ENCODE data around the gene PRXL2C.
"Not testable (repeated sequence)": the region's sequence is repeated elsewhere in the genome, so short reads cannot be mapped to it uniquely, and the experiment has no call there.

PRXL2C gene, protein sequence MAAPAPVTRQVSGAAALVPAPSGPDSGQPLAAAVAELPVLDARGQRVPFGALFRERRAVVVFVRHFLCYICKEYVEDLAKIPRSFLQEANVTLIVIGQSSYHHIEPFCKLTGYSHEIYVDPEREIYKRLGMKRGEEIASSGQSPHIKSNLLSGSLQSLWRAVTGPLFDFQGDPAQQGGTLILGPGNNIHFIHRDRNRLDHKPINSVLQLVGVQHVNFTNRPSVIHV

DNA sequence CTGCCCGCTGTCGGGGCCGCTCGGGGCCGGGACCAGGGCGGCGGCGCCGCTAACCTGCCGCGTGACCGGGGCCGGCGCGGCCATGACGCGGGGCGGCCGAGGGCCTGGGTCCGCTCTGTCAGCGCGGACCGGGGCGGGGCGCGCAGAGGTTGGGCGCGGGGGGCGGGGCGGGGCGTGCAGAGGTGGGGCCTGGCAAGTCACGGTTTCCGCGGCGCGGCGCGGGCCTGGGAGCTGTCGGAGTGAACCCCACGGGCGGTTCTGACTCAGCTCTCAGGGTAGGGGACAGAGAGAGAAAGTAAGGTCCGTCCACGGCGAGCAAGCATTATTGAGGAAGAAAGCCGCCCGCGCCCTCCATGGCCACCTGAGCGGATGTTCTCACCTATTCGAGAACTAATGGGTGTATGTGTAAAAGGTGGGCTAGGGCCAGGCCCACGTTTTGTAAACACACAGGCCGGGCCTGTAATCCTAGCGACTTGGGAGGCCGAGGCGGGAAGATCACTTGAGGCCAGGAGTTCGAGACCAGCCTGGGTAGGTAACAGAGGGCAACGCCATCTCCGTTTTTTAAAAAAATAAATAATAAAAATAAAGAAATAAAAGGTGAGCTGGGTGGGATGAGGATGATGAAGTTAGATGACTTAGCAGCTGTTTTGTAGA, at the start of gene PRXL2C:
PRXL2C (minus strand) TSS at position 120 of the 654 bp plus-strand sequence; CDS start at position 84, 36 bp downstream.
- peak; percentile 77 for DNase-seq (ENCODE audit: low spot score)

DNA sequence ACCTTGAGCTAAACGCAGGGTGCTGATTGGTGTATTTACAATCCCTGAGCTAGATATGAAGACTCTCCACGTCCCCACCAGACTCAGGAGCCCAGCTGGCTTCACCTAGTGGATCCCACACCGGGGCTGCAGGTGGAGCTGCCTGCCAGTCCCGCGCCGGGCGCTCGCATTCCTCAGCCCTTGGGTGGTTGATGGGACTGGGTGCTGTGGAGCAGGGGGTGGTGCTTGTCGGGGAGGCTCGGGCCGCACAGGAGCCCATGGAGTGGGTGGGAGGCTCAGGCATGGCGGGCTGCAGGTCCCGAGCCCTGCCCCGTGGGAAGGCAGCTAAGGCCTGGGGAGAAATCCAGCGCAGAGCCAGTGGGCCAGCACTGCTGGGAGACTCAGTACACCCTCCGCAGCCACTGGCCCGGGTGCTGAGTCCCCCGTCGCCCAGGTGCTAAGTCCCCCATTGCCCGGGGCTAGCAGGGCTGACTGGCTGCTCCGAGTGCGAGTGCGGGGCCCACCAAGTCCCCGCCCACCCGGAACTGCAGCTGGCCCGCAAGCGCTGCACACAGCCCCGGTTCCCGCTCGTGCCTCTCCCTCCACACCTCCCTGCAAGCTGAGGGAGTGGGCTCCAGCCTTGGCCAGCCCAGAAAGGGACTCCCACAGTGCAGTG, 45.7 kb upstream of the PRXL2C start:
- not testable (repeated sequence) for DNase-seq (ENCODE audit: low spot score)

DNA sequence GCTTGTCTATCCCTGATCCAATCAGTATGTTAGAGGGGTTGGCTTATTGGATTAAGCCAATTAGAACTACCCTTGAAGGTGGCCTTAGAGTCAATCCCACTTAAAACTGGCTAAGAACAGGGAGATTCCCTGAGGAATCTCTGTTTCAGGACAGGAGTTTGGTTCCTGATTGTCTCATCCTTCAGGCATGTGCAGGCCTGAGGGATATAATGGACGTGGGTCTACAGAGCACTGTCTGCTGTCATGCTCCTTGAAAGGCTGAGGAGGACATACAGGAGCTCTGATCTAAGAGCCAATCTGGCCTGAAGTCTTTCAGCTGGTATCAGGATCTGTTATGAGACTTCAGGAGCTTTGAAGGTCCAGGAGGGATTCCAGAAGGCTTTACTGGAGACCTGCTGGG, 36.2 kb upstream of the PRXL2C start:
- no peak for DNase-seq (ENCODE audit: low spot score)

DNA sequence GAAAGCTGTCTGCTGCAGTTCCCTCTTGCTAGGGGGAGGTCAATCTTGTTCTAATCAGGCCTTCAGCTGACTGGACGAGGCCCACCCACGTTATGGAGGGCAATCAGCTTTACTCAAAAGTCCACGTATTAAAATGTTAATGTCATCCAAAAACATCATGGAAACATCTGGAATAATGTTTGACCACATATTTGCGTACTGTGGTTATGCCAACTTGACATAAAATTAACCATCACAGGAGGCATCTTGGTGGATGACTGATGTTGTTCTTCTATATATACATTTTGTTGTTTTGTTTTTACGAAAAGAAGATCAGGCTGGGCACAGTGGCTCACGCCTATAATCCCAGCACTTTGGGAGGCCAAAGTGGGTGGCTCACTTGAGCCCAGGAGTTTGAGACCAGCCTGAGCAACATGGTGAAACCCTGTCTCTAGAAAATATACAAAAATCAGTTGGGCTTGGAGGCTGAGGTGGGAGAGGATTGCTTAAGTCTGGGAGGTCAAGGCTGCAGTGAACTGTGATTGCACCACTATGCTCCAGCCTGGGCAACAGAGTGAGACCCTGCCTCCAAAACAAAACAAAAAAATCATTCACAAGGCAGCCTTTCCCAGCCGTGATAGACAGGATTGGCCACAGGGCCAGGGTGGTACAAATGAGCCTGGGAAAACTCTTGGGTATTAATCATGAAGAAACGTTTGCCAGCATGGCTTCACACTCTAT, 33.8 kb upstream of the PRXL2C start:
- no peak for DNase-seq (ENCODE audit: low spot score)

DNA sequence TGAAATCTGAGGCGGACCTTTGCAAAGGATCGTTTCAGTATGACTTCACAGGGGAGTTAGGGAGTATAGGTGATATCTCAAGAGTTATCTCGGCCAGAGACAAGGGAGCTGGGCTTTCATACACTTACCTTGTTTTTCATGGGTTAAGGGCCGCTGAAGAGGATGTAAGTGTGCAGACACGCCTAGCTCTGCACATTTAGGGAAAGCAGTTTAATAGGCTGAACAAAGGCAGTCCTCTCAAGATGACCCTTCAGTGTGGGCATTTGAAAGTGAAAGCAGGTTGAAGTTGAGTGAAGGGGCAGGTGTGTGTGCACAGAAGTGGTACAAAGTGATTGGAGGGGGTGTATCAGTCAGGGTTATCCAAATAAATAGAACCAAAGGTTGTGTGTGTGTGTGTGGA, 33.1 kb upstream of the PRXL2C start:
- no peak for DNase-seq (ENCODE audit: low spot score)

DNA sequence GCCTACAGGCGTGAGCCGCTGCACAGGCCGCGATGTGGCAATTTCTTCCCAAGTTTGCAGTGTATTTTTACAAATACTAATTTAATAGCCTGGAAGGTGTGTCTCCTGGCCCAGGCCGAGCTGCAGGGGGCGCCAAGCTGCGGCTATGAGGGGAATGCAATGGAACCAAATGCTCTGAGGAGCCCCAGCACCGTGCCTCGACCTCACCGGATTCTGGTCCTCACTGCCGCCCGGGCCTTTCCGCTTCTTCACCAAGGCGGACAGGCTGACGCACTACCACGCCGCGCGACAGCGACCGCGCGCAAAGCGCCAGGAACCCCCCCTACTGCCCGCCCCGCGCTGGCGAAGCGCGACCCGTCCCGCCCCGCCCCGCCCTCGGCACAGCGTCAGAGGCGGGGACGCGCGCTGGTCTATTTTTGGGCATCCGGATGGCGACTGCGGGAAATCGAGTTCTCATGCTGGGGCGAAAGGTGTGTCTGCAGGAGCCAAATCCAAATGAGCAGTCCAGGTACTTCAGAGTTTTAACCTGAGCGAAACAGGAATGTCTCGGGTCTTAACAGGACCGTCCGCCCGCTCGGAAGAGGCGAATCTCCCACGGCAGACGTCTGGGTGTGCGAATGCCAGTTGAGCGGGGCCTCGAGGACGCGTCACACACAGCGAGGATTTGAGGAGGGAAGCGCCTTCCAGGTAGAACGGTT, 31.7 kb upstream of the PRXL2C start:
- no peak for DNase-seq (ENCODE audit: low spot score)

DNA sequence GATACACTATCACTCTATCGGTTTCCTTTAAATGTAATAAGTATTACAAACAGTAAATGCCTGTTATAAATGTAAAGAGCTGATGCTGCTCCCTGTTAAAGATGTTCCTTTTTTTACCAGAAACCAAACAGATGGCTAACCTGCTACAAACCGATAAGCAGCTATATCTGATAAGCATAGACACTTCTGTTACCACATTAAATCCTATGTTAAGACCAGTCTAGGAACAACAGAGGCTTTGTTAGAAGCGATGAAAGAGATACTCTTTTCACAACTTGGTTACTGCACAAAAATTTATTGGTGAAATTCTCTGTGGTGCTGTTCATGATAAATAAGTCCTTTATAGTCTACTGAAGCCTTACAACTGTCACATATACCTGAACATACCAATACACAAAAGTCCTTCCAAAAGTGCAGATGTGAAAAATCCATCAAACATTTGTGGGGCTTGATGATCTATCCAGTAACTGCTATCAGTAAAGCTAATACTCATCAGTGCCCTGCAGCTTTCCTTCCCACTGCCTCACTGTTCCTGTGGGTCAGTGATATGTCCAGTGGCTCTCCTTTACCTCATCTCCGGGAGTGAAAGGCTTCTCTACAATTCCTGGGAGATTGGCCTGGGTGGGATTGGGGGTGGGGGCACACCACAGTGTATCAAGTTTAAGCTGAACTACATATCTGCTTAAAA, 25.8 kb upstream of the PRXL2C start:
- DNase-seq (ENCODE audit: low spot score) = no peak

DNA sequence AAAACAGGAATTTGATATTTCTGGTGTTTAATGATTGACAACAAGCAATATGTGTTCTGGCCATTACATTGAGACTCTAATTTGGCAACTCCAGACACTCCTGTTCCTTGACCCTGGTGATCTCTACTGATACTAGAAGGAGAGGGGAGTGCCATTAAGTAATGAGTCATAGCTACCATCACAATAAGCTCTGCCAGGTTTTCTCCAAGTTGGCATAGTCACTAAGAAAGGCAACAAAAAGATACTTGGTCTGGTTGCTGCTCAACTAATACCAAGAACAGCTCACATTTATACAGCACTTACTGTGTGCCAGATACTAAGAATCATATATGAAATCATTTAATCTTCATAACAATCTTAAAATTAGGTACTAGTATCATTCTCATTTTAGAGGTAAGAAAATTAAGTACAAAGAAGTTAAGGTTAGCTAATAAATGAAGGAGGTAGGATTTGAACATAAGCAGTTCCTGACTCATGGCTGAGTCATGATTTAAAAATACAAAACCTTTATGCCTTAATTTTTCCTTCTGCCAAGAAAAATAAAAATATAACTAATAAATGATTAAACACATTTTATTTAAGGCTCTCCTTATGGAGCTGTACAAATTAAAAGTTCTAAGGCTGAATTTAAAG, 19.9 kb upstream of the PRXL2C start:
- peak; percentile 47 for DNase-seq (ENCODE audit: low spot score)

DNA sequence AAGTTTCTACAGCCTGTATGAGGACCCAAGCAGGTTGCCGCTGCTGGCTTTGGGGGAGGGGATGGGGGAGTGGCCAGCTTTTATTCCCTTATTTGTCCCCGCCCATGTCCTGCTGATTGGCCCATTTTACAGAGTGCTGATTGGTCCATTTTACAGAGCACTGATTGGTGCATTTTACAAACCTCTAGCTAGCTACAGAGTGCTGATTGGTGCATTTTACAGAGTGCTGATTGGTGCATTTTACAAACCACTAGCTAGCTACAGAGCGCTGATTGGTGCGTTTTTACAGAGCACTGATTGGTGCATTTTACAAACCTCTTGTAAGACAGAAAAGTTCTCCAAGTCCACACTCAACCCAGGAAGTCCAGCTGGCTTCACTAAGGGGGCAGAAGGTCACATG, 18.7 kb upstream of the PRXL2C start:
- not testable (repeated sequence) for DNase-seq (ENCODE audit: low spot score)

DNA sequence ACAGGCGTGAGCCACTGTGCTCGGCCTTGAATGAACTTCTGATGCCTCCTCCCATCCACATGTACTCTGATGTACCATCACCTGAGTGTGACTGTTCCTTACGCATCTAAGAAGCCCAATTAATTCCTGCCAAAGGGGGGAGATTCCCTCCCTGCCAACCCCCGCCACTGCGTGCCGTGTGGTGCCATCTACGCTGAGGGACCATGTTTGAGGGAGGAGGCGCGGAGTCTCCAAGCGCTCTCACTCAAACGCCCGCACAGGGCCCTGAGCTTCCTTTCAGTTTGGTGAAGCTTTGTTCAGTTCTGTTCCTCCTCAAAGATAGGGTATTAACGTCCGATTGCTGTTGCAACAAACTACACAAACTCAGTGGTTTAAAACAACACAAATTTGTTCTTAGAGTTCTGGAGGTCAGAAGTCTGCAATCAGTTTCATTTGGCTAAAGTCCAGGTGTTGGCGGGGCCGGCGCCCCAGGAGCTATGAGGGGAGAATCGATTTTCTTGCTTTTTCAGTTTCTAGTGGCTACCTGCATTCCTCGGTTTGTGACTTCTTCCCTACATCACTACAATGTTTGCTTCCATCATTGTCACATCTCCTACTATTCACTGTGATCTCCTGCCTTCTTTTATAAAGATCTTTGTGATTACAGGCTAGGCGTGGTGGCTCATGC, 13.9 kb upstream of the PRXL2C start:
- DNase-seq (ENCODE audit: low spot score) = no peak

DNA sequence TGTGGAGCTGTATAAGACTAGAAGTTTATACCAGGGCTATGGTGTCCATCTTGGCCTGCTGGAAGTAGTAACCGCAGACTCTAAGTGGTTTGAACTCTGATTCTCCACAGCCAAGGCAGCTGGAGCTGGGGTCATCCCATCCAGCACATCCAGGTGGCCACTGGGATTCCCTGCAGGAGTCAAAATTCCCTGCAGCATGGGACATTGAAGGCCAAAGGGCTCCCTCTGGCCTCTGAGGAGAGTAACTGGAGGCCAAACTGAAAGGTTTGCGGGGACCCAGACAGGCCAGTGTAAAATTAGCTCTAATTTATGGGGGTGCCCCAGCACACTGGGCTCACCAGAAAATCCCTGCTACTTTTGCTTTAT, 12.2 kb upstream of the PRXL2C start:
- DNase-seq (ENCODE audit: low spot score) = no peak

DNA sequence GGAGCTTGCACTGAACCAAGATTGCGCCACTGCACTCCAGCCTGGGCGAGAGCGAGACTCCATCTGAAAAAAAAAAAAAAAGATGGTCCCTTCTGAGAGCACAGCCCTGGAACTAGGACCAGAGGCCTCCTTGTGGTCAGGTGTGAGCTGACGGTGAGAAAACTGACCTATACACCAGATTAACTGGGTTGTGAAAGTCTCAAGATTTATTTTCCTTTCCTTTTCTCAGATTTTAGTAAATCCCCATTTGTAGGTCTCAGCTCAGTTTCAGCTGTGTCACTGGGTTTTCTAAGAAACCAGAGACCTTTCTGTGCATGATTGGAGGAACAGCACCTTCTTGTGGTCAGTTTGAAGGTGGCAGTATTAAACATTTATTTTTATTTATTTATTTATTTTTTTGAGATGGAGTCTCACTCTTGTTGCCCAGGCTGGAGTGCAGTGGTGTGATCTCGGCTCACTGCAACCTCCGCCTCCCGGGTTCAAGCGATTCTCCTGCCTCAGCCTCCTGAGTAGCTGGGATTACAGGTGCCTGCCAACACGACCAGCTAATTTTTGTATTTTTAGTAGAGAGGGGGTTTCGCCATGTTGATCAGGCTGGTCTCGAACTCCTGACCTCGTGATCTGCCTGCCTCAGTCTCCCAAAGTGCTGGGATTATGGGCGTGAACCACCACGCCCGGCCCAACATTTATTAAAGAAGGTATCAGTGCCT, 11.7 kb upstream of the PRXL2C start:
- DNase-seq (ENCODE audit: low spot score) = peak; percentile 80

DNA sequence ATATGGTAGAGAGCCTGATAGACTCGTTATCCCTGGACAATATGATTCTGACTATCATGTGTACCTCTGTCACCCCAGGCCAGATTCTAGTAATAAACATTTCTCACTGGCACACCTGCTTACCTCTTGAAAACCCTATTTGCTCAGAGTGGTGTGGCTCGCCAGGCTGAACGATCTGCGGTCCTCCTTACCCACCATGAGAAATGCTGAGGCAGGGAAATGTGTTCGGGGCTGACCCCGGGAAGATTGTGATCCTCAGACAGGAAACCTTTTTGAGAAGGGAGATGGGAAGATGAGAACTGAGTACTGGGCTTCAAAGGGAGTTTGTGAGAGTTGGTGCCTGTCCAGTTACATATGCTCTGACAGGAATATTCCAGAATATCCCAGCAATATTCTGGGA, 10.7 kb upstream of the PRXL2C start:
- no peak for DNase-seq (ENCODE audit: low spot score)

DNA sequence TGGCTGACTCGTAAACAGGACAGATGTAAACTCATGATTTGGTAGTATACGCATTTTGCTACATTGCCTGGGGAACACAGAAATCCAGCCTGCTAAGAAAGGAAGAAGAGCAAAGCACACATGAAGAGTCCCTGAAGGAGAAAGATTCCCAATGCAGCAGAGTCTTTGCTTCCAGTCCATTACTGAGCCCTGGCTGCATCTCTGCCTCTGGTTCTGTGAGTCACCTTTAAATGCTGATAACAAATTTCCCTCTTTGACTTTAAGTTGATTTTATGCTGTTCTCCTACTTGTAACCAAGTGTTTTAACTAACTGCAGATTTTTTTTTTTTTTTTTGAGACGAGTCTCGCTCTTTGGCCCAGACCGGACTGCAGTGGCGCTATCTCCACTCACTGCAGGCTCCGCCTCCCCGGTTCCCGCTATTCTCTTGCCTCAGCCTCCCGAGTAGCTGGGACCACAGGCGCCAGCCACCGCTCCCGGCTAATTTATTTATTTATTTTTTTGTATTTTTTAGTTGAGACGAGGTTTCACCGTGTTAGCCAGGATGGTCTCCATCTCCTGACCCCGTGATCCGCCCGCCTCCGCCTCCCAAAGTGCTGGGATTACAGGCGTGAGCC, 8.5 kb upstream of the PRXL2C start:
- peak; percentile 28 for DNase-seq (ENCODE audit: low spot score)

DNA sequence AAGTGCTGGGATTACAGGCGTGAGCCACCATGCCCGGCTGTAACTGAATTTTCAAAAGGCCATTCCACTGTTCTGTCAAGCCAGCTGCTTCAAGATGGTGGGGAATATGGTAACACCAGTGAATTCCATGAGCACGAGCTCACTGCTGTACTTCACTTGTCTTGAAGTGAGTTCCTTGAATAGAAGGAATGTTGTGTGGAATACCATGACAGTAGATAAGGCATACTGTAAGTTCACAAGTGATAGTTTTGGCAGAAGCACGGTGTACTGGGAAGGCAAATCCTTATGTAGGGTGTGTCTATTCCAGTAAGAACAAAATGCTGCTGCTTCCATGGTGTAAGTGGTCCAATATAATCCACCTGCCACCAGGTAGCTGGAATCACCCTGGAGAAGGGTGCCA, 6.6 kb upstream of the PRXL2C start:
- no peak for DNase-seq (ENCODE audit: low spot score)

DNA sequence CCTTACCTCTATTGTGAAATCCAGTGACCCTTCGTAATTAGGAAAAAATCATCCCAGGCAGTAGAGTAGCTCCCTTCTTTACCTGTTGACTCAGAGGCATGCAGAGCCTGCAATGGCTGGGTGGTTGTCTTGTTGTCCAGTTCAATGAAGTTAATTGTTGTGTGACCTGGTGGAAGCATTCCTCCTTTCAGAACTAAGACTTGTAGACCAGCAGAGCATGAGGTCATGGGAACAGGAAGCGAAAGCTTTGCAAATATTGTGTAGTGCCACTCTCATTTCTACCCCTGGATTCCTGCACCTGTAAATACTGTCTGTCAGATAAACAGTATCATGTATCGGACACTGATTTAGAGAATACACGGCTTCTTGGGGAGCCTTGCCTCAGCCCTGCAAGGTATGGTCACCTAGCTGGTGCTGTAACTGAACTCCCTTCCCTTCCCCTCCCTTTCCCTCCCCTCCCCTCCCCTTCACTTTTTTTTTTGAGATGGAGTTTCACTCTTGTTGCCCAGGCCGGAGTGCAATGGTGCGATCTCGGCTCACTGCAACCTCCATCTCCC, 5.7 kb upstream of the PRXL2C start:
- DNase-seq (ENCODE audit: low spot score) = no peak

DNA sequence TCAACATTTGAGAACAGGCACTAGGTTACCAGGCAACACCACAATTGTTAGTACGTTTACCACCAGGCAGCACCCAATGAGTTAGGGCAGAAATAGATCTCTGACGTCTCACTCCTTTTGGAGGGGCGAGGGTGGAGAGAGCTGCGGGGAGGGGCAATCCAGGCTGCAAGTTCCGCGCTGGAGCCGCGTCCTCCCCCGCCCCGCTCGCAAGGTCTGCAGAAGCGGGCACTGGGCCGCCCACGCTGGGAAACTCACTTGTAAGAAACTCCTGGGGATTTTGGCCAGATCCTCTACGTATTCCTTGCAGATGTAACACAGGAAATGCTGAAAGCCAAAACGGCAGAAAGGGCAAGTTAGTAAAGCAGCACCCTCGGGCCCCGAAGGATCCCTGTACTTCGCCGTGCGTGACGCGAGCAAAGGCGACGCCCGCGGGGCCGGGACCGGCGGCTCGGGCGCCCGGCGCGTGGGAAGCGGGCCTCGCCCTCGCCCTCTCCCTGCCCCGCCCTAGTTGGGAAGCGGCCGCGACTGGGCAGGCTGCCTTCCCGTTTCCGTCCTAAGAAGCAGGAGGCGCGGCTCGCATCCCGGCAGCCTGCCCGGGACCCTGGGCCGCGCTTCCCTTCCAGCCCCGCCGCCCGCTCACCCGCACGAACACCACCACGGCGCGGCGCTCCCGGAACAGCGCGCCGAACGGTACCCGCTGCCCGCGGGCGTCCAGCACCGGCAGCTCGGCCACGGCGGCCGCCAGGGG, 493 bp downstream of the PRXL2C start:
- DNase-seq (ENCODE audit: low spot score) = peak; percentile 87

DNA sequence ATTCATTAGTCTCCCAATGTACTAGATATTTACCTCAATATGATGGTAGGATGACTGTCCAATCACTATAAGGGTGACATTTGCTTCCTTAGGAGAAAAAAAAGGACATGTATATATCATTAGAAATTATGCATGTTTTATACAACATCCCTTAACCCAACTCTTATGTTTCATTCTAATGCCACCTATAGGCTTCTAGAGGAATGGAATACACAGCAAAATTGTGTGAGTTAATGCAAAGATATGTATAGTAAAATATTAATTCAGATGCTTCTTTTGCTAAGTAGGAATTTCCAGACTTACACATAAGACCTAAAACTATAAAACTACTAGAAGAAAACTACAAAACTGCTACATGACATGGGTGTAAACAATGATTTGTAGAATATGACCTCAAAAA, 3.5 kb downstream of the PRXL2C start:
- peak; percentile 83 for DNase-seq (ENCODE audit: low spot score)
